ENCODE measurements around the gene PSTPIP2.

Gene PSTPIP2

GRCh38 chr18:46034230-46034629 lies 37.8 kb downstream of the PSTPIP2 start:
- H3K4me3 Mint-ChIP-seq = no peak overlapping the region
- H3K36me3 Mint-ChIP-seq (ENCODE audit: low read depth) = peaks cover 22% of the 10 kb centered on the region
- H3K27ac Mint-ChIP-seq = no peak overlapping the region
- no peaks in the 10 kb centered on the region for H3K9me3 Mint-ChIP-seq
- no peaks in the 10 kb centered on the region for H3K27me3 Mint-ChIP-seq
- H3K4me1 Mint-ChIP-seq (ENCODE audit: low read depth) = no peaks in the 10 kb centered on the region

GRCh38 chr18:46031741-46032140 lies 40.3 kb downstream of the PSTPIP2 start:
- Mint-ChIP-seq H3K27me3 (peaks cover 4% of the 10 kb centered on the region), H3K4me3 (no peak overlapping the region), H3K9me3 (no peaks in the 10 kb centered on the region), H3K27ac (no peak overlapping the region), H3K4me1 (ENCODE audit: low read depth) (peaks cover 12% of the 10 kb centered on the region), H3K36me3 (ENCODE audit: low read depth) (peaks cover 24% of the 10 kb centered on the region)

- no peaks in the 10 kb centered on the region for H3K9me3 Mint-ChIP-seq
- H3K27me3 Mint-ChIP-seq = peaks cover 4% of the 10 kb centered on the region
- peaks cover 12% of the 10 kb centered on the region for H3K4me1 Mint-ChIP-seq (ENCODE audit: low read depth)
- peaks cover 21% of the 10 kb centered on the region for H3K36me3 Mint-ChIP-seq (ENCODE audit: low read depth)
- H3K27ac Mint-ChIP-seq = no peak overlapping the region
- peak overlapping the region; percentile 81 for H3K4me3 Mint-ChIP-seq
These were observed 43.5 kb downstream of the PSTPIP2 start for GRCh38 chr18:46028536-46028891.

- H3K27ac Mint-ChIP-seq = no peak overlapping the region
- H3K9me3 Mint-ChIP-seq = no peaks in the 10 kb centered on the region
- H3K4me1 Mint-ChIP-seq (ENCODE audit: low read depth) = peaks cover 3% of the 10 kb centered on the region
- peaks cover 19% of the 10 kb centered on the region for H3K36me3 Mint-ChIP-seq (ENCODE audit: low read depth)
- H3K4me3 Mint-ChIP-seq = no peak overlapping the region
- no peaks in the 10 kb centered on the region for H3K27me3 Mint-ChIP-seq
These were observed 52.1 kb downstream of the PSTPIP2 start for GRCh38 chr18:46019936-46020335.

GRCh38 chr18:46013484-46014189 lies 58.4 kb downstream of the PSTPIP2 start:
- Mint-ChIP-seq H3K27me3 (no peaks in the 10 kb centered on the region), H3K27ac (peak overlapping the region; percentile 87), H3K9me3 (no peaks in the 10 kb centered on the region), H3K4me1 (ENCODE audit: low read depth) (peaks cover 23% of the 10 kb centered on the region), H3K4me3 (peak overlapping the region; percentile 48), H3K36me3 (ENCODE audit: low read depth) (peaks cover 43% of the 10 kb centered on the region)

- H3K27me3 Mint-ChIP-seq = no peaks in the 10 kb centered on the region
- no peak overlapping the region for H3K4me3 Mint-ChIP-seq
- H3K36me3 Mint-ChIP-seq (ENCODE audit: low read depth) = peaks cover 41% of the 10 kb centered on the region
- H3K4me1 Mint-ChIP-seq (ENCODE audit: low read depth) = peaks cover 23% of the 10 kb centered on the region
- no peak overlapping the region for H3K27ac Mint-ChIP-seq
- no peaks in the 10 kb centered on the region for H3K9me3 Mint-ChIP-seq
These were observed 61.4 kb downstream of the PSTPIP2 start for GRCh38 chr18:46010676-46011075.

GRCh38 chr18:46010050-46010449 lies 62.0 kb downstream of the PSTPIP2 start:
- H3K27me3 Mint-ChIP-seq = no peaks in the 10 kb centered on the region
- H3K36me3 Mint-ChIP-seq (ENCODE audit: low read depth) = peaks cover 40% of the 10 kb centered on the region
- peaks cover 21% of the 10 kb centered on the region for H3K4me1 Mint-ChIP-seq (ENCODE audit: low read depth)
- no peaks in the 10 kb centered on the region for H3K9me3 Mint-ChIP-seq
- no peak overlapping the region for H3K27ac Mint-ChIP-seq
- no peak overlapping the region for H3K4me3 Mint-ChIP-seq

GRCh38 chr18:46009125-46009840 lies 62.8 kb downstream of the PSTPIP2 start:
- no peak overlapping the region for H3K4me3 Mint-ChIP-seq
- H3K9me3 Mint-ChIP-seq = no peaks in the 10 kb centered on the region
- peaks cover 39% of the 10 kb centered on the region for H3K36me3 Mint-ChIP-seq (ENCODE audit: low read depth)
- peaks cover 14% of the 10 kb centered on the region for H3K4me1 Mint-ChIP-seq (ENCODE audit: low read depth)
- no peak overlapping the region for H3K27ac Mint-ChIP-seq
- H3K27me3 Mint-ChIP-seq = no peaks in the 10 kb centered on the region

- H3K27me3 Mint-ChIP-seq = no peaks in the 10 kb centered on the region
- H3K27ac Mint-ChIP-seq = no peak overlapping the region
- peaks cover 6% of the 10 kb centered on the region for H3K4me1 Mint-ChIP-seq (ENCODE audit: low read depth)
- H3K4me3 Mint-ChIP-seq = no peak overlapping the region
- H3K9me3 Mint-ChIP-seq = no peaks in the 10 kb centered on the region
- H3K36me3 Mint-ChIP-seq (ENCODE audit: low read depth) = peaks cover 41% of the 10 kb centered on the region
These were observed 63.5 kb downstream of the PSTPIP2 start for GRCh38 chr18:46008531-46008930.

- Mint-ChIP-seq H3K4me3 (no peak overlapping the region), H3K36me3 (ENCODE audit: low read depth) (peaks cover 52% of the 10 kb centered on the region), H3K9me3 (peaks cover 8% of the 10 kb centered on the region), H3K4me1 (ENCODE audit: low read depth) (peaks cover 9% of the 10 kb centered on the region), H3K27ac (no peak overlapping the region), H3K27me3 (no peaks in the 10 kb centered on the region)
These were observed 64.9 kb downstream of the PSTPIP2 start for GRCh38 chr18:46007165-46007564.

- H3K36me3 Mint-ChIP-seq (ENCODE audit: low read depth) = peaks cover 47% of the 10 kb centered on the region
- no peaks in the 10 kb centered on the region for H3K27me3 Mint-ChIP-seq
- peaks cover 11% of the 10 kb centered on the region for H3K9me3 Mint-ChIP-seq
- no peak overlapping the region for H3K4me3 Mint-ChIP-seq
- peaks cover 41% of the 10 kb centered on the region for H3K4me1 Mint-ChIP-seq (ENCODE audit: low read depth)
- H3K27ac Mint-ChIP-seq = no peak overlapping the region
These were observed 69.1 kb downstream of the PSTPIP2 start for GRCh38 chr18:46002934-46003333.

GRCh38 chr18:46001892-46002291 lies 70.2 kb downstream of the PSTPIP2 start:
- H3K9me3 Mint-ChIP-seq = peaks cover 11% of the 10 kb centered on the region
- H3K27ac Mint-ChIP-seq = no peak overlapping the region
- peaks cover 41% of the 10 kb centered on the region for H3K36me3 Mint-ChIP-seq (ENCODE audit: low read depth)
- no peak overlapping the region for H3K4me3 Mint-ChIP-seq
- H3K27me3 Mint-ChIP-seq = no peaks in the 10 kb centered on the region
- H3K4me1 Mint-ChIP-seq (ENCODE audit: low read depth) = peaks cover 49% of the 10 kb centered on the region

GRCh38 chr18:46001074-46001473 lies 71.0 kb downstream of the PSTPIP2 start:
- no peak overlapping the region for H3K4me3 Mint-ChIP-seq
- peaks cover 11% of the 10 kb centered on the region for H3K9me3 Mint-ChIP-seq
- H3K27ac Mint-ChIP-seq = no peak overlapping the region
- H3K4me1 Mint-ChIP-seq (ENCODE audit: low read depth) = peaks cover 55% of the 10 kb centered on the region
- H3K36me3 Mint-ChIP-seq (ENCODE audit: low read depth) = peaks cover 45% of the 10 kb centered on the region
- no peaks in the 10 kb centered on the region for H3K27me3 Mint-ChIP-seq

GRCh38 chr18:45999536-45999935 lies 72.5 kb downstream of the PSTPIP2 start:
- peaks cover 11% of the 10 kb centered on the region for H3K9me3 Mint-ChIP-seq
- H3K4me1 Mint-ChIP-seq (ENCODE audit: low read depth) = peaks cover 61% of the 10 kb centered on the region
- no peak overlapping the region for H3K4me3 Mint-ChIP-seq

GRCh38 chr18:45998244-45998643 lies 73.8 kb downstream of the PSTPIP2 start:
- peaks cover 11% of the 10 kb centered on the region for H3K9me3 Mint-ChIP-seq
- H3K27ac Mint-ChIP-seq = peak overlapping the region; percentile 91
- peaks cover 38% of the 10 kb centered on the region for H3K36me3 Mint-ChIP-seq (ENCODE audit: low read depth)
- peaks cover 61% of the 10 kb centered on the region for H3K4me1 Mint-ChIP-seq (ENCODE audit: low read depth)
- peak overlapping the region; percentile 65 for H3K4me3 Mint-ChIP-seq
- no peaks in the 10 kb centered on the region for H3K27me3 Mint-ChIP-seq

More at GRCh38 chr18:45999536-45999935, 72.5 kb downstream of the PSTPIP2 start:
- peak overlapping the region; percentile 91 for H3K27ac Mint-ChIP-seq
- H3K36me3 Mint-ChIP-seq (ENCODE audit: low read depth) = peaks cover 43% of the 10 kb centered on the region
- no peaks in the 10 kb centered on the region for H3K27me3 Mint-ChIP-seq
